Measurements from ENCODE around the gene GNG7. TPM values are rescaled to one million over a fixed set of nuclear protein-coding genes. Genes with fewer than 3 reads are reported as not detected.

The GNG7 gene
- polyA plus RNA-seq, 3 donors, result 1.1 to 1.6 (median 1.3) TPM

DNA sequence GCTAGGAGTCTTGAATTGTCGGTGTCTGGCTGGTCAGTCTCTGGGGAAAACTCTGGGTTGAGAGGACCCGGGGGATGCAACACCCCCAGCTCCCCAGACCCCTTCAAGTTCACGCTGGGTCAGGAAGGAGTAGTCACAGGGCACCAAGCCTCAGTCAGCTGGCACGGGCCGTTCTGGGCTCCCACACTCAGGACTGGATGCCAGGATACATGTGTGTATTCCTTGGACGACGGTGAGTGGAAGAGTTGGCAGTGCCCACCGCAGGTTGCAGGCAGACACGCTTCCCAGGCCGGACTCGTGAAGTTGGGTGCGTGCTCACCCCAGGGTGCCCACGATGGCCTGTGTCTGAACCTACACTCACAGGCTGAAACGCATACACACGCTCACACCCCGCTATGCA is 221.0 kb downstream of the GNG7 start:
- no peak overlapping the region for H3K9ac ChIP-seq (ENCODE audit: insufficient read depth, low read length, poor library complexity, severe bottlenecking)
- H3K9me3 Mint-ChIP-seq, result peaks cover 12 to 21% (median 17%) of the 10 kb centered on the region in 7 donors
- no peaks in the 10 kb centered on the region for H3K27me3 ChIP-seq (ENCODE audit: control insufficient read depth in 2 of 2, insufficient read depth in 2 of 2, low read length in 2 of 2)
- no peak overlapping the region for H2AFZ ChIP-seq (ENCODE audit: insufficient read depth, low read depth, low read length, poor library complexity, severe bottlenecking)
- intact Hi-C loops (cut with micrococcal nuclease), result no loop called here
- peaks cover 0 to 19% of the 10 kb centered on the region in 2 donors for H3K9me3 ChIP-seq (replicated peaks in 1 of 2; ENCODE audit: control insufficient read depth in 1 of 2, insufficient read depth in 1 of 2, low read length in 2 of 2)
- H3K27ac Mint-ChIP-seq, result peak overlapping the region in 1 of 7 donors; percentile 32
- H3K27ac ChIP-seq (ENCODE audit: low read depth in 1 of 2, low read length in 2 of 2), result no peak overlapping the region
- WGBS (ENCODE audit: insufficient coverage), result 98% methylated on average over 14 of the region's 16 CpGs
- H3K4me1 Mint-ChIP-seq, result peaks cover 16% of the 10 kb centered on the region
- no peak overlapping the region for H3K4me3 ChIP-seq (replicated peaks in 1 of 3; ENCODE audit: low read depth in 2 of 3, low read length in 3 of 3)
- H3K27me3 Mint-ChIP-seq (ENCODE audit: low read depth in 3 of 3), result peaks cover 5 to 14% (median 5%) of the 10 kb centered on the region in 3 donors
- no peak overlapping the region for H3K4me2 ChIP-seq (replicated peaks; ENCODE audit: extremely low read depth, low read length, poor library complexity, severe bottlenecking)
- peaks cover 16 to 17% of the 10 kb centered on the region in 2 donors for H3K36me3 Mint-ChIP-seq
- H3K36me3 ChIP-seq (replicated peaks in 1 of 2; ENCODE audit: control insufficient read depth in 1 of 2, insufficient read depth in 2 of 2, low read length in 2 of 2), result peaks cover 0 to 12% of the 10 kb centered on the region in 2 donors
- H3K79me2 ChIP-seq (ENCODE audit: insufficient read depth, low read length), result peaks cover 29% of the 10 kb centered on the region
- peak in 1 of 3 donors; percentile 36 for DNase-seq
- TF ChIP-seq, protein P1, sequence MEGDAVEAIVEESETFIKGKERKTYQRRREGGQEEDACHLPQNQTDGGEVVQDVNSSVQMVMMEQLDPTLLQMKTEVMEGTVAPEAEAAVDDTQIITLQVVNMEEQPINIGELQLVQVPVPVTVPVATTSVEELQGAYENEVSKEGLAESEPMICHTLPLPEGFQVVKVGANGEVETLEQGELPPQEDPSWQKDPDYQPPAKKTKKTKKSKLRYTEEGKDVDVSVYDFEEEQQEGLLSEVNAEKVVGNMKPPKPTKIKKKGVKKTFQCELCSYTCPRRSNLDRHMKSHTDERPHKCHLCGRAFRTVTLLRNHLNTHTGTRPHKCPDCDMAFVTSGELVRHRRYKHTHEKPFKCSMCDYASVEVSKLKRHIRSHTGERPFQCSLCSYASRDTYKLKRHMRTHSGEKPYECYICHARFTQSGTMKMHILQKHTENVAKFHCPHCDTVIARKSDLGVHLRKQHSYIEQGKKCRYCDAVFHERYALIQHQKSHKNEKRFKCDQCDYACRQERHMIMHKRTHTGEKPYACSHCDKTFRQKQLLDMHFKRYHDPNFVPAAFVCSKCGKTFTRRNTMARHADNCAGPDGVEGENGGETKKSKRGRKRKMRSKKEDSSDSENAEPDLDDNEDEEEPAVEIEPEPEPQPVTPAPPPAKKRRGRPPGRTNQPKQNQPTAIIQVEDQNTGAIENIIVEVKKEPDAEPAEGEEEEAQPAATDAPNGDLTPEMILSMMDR (IDR thresholded peaks at IDR 0.05), result no peak
- no peak overlapping the region for H3K4me3 Mint-ChIP-seq
- H4K20me1 ChIP-seq (ENCODE audit: insufficient read depth, low read length), result peaks cover 30% of the 10 kb centered on the region
- peaks cover 18 to 20% of the 10 kb centered on the region in 2 donors for H3K4me1 ChIP-seq (ENCODE audit: control insufficient read depth in 1 of 2, insufficient read depth in 2 of 2, low read length in 2 of 2)

DNA sequence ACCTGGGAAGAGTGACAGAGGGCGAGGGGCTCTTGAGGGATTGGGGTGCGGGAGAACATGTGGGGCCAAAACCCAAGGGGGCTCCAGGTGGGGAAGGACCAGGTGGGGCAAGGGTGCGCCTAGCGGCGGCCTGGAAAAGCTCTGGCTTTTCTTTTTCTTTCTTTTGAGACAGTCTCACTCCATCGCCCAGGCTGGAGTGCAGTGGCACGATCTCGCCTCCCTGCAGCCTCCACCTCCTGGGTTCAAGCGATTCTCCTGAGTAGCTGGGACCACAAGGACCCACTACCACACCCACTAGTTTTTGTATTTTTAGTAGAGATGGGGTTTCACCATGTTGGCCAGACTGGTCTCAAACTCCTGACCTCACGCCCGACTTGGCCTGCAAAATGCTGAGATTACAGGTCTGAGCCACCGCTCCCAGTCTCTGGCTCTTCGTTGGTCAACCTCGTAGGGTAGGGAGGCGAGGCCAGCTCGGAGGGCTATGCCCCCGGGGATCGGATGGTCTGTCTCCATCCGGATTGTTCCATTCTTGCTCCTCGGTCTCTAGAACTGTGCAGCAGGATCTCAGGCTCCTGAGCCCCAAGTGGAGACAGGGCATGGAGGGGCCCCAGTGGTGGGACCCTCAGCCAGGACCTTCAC is 222.8 kb downstream of the GNG7 start:
- Mint-ChIP-seq H3K36me3 (peaks cover 16 to 19% of the 10 kb centered on the region in 2 donors), H3K4me1 (peaks cover 18% of the 10 kb centered on the region), H3K27me3 (ENCODE audit: low read depth in 3 of 3) (peaks cover 3 to 13% (median 4%) of the 10 kb centered on the region in 3 donors), H3K9me3 (peaks cover 12 to 21% (median 17%) of the 10 kb centered on the region in 7 donors), H3K4me3 (peak overlapping the region; percentile 21 to 100), H3K27ac (peak overlapping the region in 6 of 7 donors; percentile 46 to 94 (median 89))
- TF ChIP-seq, protein P1 (IDR thresholded peaks at IDR 0.05), result peak; percentile 53
- Histone ChIP-seq H3K9me3 (replicated peaks in 1 of 2; ENCODE audit: control insufficient read depth in 1 of 2, insufficient read depth in 1 of 2, low read length in 2 of 2) (peaks cover 0 to 19% of the 10 kb centered on the region in 2 donors), H3K9ac (ENCODE audit: insufficient read depth, low read length, poor library complexity, severe bottlenecking) (peak overlapping the region; percentile 90), H3K4me3 (replicated peaks in 1 of 3; ENCODE audit: low read depth in 2 of 3, low read length in 3 of 3) (peak overlapping the region in 2 of 3 experiments; percentile 94 to 100), H4K20me1 (ENCODE audit: insufficient read depth, low read length) (peaks cover 46% of the 10 kb centered on the region), H3K79me2 (ENCODE audit: insufficient read depth, low read length) (peaks cover 42% of the 10 kb centered on the region), H3K4me2 (replicated peaks; ENCODE audit: extremely low read depth, low read length, poor library complexity, severe bottlenecking) (peak overlapping the region; percentile 99), H3K27ac (ENCODE audit: low read depth in 1 of 2, low read length in 2 of 2) (peak overlapping the region; percentile 87 to 92), H3K27me3 (ENCODE audit: control insufficient read depth in 2 of 2, insufficient read depth in 2 of 2, low read length in 2 of 2) (no peaks in the 10 kb centered on the region), H3K36me3 (replicated peaks in 1 of 2; ENCODE audit: control insufficient read depth in 1 of 2, insufficient read depth in 2 of 2, low read length in 2 of 2) (peaks cover 0 to 12% of the 10 kb centered on the region in 2 donors), H3K4me1 (ENCODE audit: control insufficient read depth in 1 of 2, insufficient read depth in 2 of 2, low read length in 2 of 2) (peaks cover 29 to 31% of the 10 kb centered on the region in 2 donors), H2AFZ (ENCODE audit: insufficient read depth, low read depth, low read length, poor library complexity, severe bottlenecking) (no peak overlapping the region)
- intact Hi-C loops (cut with micrococcal nuclease), result loop anchor here (2.0 to 5.0 kb wide), 4 partner anchors 15 to 158 kb away; no protein-coding TSS in a partner anchor
- WGBS (ENCODE audit: insufficient coverage), result 70% methylated on average over 13 of the region's 20 CpGs
- DNase-seq, result peak in 1 of 3 donors; percentile 20
